Right lobe of liver (tissue), 6 donors: ENCODE measurements around the gene STX5. TPM values are rescaled to one million over a fixed set of nuclear protein-coding genes. Genes with fewer than 3 reads are reported as not detected.
"Not testable (repeated sequence)": the region's sequence is repeated elsewhere in the genome, so short reads cannot be mapped to it uniquely, and the experiment has no call there.

Experiments used
- ATAC-seq, 4 donors: fragments of 200-7000 bp; cut with Tn5 transposase; one replicate each; pipeline ENCODE4 v1.9.1; 2020; ENCODE audit warnings: mild to moderate bottlenecking in 4 of 4, moderate library complexity in 4 of 4
- DNase-seq, 3 donors: peaks; one replicate each; pipeline ENCODE4 v3.0.0-alpha.2; 2020
- H3K27ac ChIP-seq, 3 donors: fragments of 200-600 bp; one replicate each; pipeline ENCODE4 v1.8.0; 2022
- H3K27me3 ChIP-seq, 2 donors: fragments of 200-600 bp; one replicate each; pipeline ENCODE4 v1.8.0; 2022
- H3K36me3 ChIP-seq, 4 donors: fragments of 200-600 bp; sonication (generic) in 1 of 4; one replicate each; pipeline versions ENCODE4 v1.5.1 to v1.8.0; 2017 to 2022; ENCODE audit warnings: control low read depth in 1 of 4
- H3K4me1 ChIP-seq, 4 donors: fragments of 200-600 bp; sonication (generic) in 1 of 4; one replicate each; pipeline versions ENCODE4 v1.5.1 to v1.8.0; 2017 to 2022; ENCODE audit warnings: control low read depth in 1 of 4
- H3K4me3 ChIP-seq, 3 donors: fragments of 200-600 bp; one replicate each; pipeline ENCODE4 v1.8.0; 2022
- H3K9me3 ChIP-seq, 4 donors: fragments of 200-600 bp; sonication (generic) in 1 of 4; one replicate each; pipeline versions ENCODE4 v1.5.1 to v1.8.0; 2017 to 2022; ENCODE audit warnings: control low read depth in 1 of 4
- POLR2A ChIP-seq: fragments of 450-650 bp; IDR thresholded peaks from one replicate; pipeline ENCODE4 v1.6.1; 2017; ENCODE audit warnings: antibody characterized with exemption, mild to moderate bottlenecking
- WGBS: methylation state at CpG from one replicate; pipeline ENCODE4 v1.1.6; 2018; ENCODE audit warnings: low coverage, low lambda C conversion rate; ENCODE audit not compliant: insufficient coverage; ENCODE audit errors: missing lambda C conversion rate; 5-methylcytosine and 5-hydroxymethylcytosine counted together
- intact Hi-C, 2 donors: fragments of 100-400 bp; cut with DNase I; formaldehyde crosslinking; loops; one replicate each; pipeline versions ENCODE4 v1.11.2 to v1.14.1; 2022
- total RNA-seq, 6 experiments: library from RNA; depleted of rRNA in 2 of 6; stranded (reverse); fragments of >200 nt in 2 of 6; fragmentation: NEBNext Ultra II Directional in 3 of 6; extraction: Animal tissue kit (Norgen Biotek cat#: 25700) in 3 of 6; gene quantifications; one replicate each; pipeline versions ENCODE4 v1.1.0 to v1.2.4, GENCODE V29; 2016 to 2023
- TF ChIP-seq, protein P1 (sequence below), 4 donors: fragments of 200-600 bp in 3 of 4; fragments of 450-650 bp in 1 of 4; IDR thresholded peaks; one replicate each; pipeline versions ENCODE4 v1.5.1 to v1.8.0; 2016 to 2022; ENCODE audit warnings: antibody characterized with exemption in 4 of 4, mild to moderate bottlenecking in 2 of 4
- donor health status: DM: no; HTN: yes; CAD: no.
- donor health status: DM: no; HTN: no; CAD: no.
- donor health status: DM: no; HTN: no; CAD: no.
- donor health status: DM: no; HTN: yes; CAD: no.
- donor health status: DM: no; HTN: yes; CAD: no.

The STX5 gene
- total RNA-seq, 6 experiments from 2014 or later: 22.1 to 27.8 (median 24.6) TPM

DNA sequence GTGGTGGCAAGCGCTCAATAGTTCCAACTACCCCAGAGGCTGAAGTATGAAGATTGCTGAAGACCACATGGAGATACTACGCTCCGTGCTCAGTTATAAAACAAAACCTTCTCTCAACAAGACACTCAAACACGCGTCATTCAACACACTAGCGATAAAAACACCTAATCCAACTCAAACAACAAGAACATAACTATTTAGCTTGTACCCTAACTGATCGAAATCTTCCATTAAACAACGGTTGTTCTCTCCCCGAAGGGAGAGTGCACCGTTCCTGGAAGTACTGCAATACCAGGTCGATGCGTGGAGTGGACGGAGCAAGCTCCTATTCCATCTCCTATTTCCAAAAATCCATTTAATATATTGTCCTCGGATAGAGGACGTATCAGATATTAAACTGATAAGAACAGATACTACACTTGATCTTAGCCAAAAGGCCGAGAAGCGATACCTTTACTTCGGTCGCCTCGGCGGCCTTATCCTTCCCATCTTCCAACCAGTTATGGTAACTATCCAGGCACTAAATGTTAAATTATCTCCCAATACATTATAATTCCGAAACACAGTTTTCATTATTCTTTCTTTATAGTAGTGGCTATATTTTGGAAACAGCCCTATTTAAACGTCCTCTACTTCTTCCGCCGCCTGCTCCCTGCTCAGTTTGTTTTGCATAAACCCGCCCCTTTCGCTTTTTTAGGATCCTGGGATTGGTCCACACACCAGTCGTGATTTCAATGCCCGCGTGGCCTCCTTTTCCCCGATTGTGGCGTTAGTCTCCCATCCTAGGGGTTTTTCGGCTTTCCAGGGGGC lies 9.7 kb upstream of the STX5 start:
- DNase-seq: peak; percentile 77 to 91 (median 84)
- TF ChIP-seq, protein P1, sequence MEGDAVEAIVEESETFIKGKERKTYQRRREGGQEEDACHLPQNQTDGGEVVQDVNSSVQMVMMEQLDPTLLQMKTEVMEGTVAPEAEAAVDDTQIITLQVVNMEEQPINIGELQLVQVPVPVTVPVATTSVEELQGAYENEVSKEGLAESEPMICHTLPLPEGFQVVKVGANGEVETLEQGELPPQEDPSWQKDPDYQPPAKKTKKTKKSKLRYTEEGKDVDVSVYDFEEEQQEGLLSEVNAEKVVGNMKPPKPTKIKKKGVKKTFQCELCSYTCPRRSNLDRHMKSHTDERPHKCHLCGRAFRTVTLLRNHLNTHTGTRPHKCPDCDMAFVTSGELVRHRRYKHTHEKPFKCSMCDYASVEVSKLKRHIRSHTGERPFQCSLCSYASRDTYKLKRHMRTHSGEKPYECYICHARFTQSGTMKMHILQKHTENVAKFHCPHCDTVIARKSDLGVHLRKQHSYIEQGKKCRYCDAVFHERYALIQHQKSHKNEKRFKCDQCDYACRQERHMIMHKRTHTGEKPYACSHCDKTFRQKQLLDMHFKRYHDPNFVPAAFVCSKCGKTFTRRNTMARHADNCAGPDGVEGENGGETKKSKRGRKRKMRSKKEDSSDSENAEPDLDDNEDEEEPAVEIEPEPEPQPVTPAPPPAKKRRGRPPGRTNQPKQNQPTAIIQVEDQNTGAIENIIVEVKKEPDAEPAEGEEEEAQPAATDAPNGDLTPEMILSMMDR (IDR thresholded peaks at IDR 0.05): no peak
- TF ChIP-seq POLR2A: peak; percentile 100
- Histone ChIP-seq H3K9me3 (no peaks in the 10 kb centered on the region), H3K27me3 (no peaks in the 10 kb centered on the region), H3K4me3 (peak overlapping the region; percentile 39 to 95 (median 88)), H3K27ac (peak overlapping the region; percentile 94 to 99 (median 98)), H3K36me3 (peaks cover 0 to 3% (median 0%) of the 10 kb centered on the region in 4 donors), H3K4me1 (peaks cover 0 to 15% (median 3%) of the 10 kb centered on the region in 4 donors)
- intact Hi-C loops: no loop called here
- WGBS: under 1% methylated on average over 33 of the region's 33 CpGs
- ATAC-seq: peak; percentile 73 to 82 (median 74)

DNA sequence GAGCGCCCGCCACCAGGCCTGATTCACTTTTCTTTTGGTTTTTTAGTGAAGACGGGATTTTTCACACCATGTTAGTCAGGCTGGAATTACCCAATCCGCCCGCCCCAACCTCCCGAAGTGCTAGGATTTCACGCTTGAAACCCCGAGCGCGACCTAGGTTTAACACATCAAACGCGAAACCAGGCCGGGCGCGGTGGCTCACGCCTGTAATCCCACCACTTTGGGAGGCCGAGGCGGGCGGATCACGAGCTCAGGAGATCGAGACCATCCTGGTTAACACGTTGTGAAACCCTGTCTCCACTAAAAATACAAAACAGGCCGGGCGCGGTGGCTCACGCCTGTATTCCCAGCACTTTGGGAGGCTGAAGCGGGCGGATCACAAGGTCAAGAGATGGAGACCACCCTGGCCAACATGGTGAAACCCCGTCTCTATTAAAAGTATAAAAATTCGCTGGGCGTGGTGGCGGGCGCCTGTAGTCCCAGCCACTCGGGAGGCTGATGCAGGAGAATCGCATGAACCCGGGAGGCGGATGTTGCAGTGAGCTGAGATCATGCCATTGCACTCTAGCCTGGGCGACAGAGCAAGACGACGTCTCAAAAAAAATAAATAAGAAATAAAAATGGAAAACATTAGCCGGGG lies 9.0 kb upstream of the STX5 start:
- Histone ChIP-seq H3K27ac (peak overlapping the region; percentile 94 to 99 (median 98)), H3K4me3 (peak overlapping the region; percentile 84 to 95 (median 88)), H3K4me1 (peaks cover 0 to 15% (median 3%) of the 10 kb centered on the region in 4 donors)
- 1% methylated on average over 38 of the region's 41 CpGs for WGBS
- DNase-seq: peak; percentile 71 to 73 (median 72)
- peak; percentile 5 to 21 (median 16) for ATAC-seq
- H3K27me3 ChIP-seq, H3K9me3 ChIP-seq, intact Hi-C loops, H3K36me3 ChIP-seq: not testable (repeated sequence)

DNA sequence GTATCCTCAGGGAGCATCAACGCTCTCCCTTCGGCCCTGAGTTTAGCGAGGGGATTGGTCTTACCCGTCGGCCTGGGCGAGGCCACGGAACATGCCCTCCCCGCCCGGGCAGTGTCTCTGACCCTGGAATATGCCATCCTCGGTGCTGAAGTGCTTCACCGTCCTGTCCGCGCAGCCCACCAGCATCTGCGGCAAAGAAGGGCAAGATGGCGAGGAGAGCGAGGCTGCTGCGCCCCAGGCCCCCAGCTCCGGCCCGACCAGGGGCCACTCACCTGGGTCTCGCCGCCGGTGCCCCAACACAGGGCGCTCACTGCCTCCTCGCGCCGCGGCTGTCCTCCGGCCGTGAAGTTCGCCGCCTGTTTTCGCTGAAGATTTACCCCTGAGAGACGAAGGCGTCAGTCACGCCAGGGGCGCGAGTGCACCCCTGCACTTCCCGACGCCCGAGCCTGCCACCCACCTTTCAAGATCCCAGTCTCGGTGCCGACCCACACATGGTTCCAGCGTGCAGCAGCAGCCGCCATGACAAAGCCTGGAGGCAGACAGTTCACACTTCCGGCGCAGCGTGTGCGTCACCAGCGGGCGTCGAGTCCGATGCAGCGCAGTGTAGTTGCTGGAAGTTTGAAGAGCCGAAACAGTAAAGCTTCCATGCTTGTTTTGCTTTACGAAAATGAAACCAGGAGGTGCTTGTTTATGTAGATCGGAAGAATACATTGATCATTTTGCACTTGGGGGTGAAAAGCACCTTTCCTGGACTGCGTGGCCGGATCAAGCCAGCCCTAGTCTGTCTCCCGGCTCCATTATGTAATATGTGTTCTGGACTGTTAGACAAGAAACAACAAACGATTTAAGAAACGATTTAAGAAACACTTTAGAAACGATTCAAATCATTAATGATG lies 7.4 kb upstream of the STX5 start, which contains the start of gene WDR74:
Gene WDR74 (minus strand): TSS at position 541 of the 896 bp plus-strand sequence. CDS start 20 bp downstream, at position 521.
- H3K27me3 ChIP-seq: no peaks in the 10 kb centered on the region
- peaks cover 0 to 20% (median 7%) of the 10 kb centered on the region in 4 donors for H3K36me3 ChIP-seq
- H3K27ac ChIP-seq: peak within 1 kb of the TSS; percentile 94 to 99 (median 98)
- peak; percentile 63 to 73 (median 68) for ATAC-seq
- TF ChIP-seq, protein P1 (IDR thresholded peaks at IDR 0.05): no peak
- peak; percentile 81 for TF ChIP-seq POLR2A
- intact Hi-C loops: no loop called here
- H3K4me3 ChIP-seq: peak within 1 kb of the TSS; percentile 84 to 95 (median 88)
- peak; percentile 95 to 96 (median 95) for DNase-seq
- H3K9me3 ChIP-seq: no peaks in the 10 kb centered on the region
- peaks cover 0 to 15% (median 3%) of the 10 kb centered on the region in 4 donors for H3K4me1 ChIP-seq
- WGBS: 0% methylated on average over 28 of the region's 62 CpGs

GRCh38 chr11:62835336-62835735 lies 3.5 kb upstream of the STX5 start:
- Histone ChIP-seq H3K27ac (no peak overlapping the region), H3K4me1 (peaks cover 0 to 28% (median 7%) of the 10 kb centered on the region in 4 donors), H3K4me3 (no peak overlapping the region), H3K36me3 (peaks cover 0 to 24% (median 7%) of the 10 kb centered on the region in 4 donors), H3K9me3 (no peaks in the 10 kb centered on the region), H3K27me3 (no peaks in the 10 kb centered on the region)
- intact Hi-C loops: no loop called here
- no peak for TF ChIP-seq POLR2A
- TF ChIP-seq, protein P1 (IDR thresholded peaks at IDR 0.05): no peak
- 33% methylated on average over 1 of the region's 8 CpGs for WGBS
- ATAC-seq (no peak), DNase-seq (no peak)
